GM18868 (cell line): ENCODE data around the gene TSPAN18.

Experiments
- ATAC-seq: cut with Tn5 transposase; IDR thresholded peaks from one replicate; pipeline ENCODE4 v1.9.1; 2021; ENCODE audit warnings: mild to moderate bottlenecking, moderate library complexity; ENCODE audit not compliant: unreplicated experiment

Gene TSPAN18

DNA sequence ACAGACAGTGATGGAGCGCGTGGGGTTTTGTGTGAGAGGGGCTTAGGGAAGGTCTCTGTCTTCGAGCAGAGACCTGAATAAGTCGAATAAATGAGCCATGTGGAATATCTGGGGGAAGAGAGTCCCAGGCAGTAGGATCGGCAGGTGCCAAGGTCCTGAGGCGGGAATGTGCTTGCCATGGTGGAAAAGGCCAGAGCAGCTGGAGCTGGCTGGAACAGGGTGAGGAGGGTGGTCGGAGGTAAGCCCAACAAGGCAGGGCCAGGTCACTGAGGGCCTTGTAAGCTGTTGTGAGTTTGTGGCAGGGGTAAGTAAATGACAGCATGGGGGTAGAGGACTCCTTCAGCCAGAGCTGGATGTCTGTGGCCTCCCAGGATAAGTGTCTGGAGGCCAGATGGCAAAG, 152.7 kb downstream of the TSPAN18 start:
- no peak for ATAC-seq

- no peak for ATAC-seq
These were observed 153.7 kb downstream of the TSPAN18 start for GRCh38 chr11:44880511-44880910.

GRCh38 chr11:44880953-44881352, 154.2 kb downstream of the TSPAN18 start:
- no peak for ATAC-seq

DNA sequence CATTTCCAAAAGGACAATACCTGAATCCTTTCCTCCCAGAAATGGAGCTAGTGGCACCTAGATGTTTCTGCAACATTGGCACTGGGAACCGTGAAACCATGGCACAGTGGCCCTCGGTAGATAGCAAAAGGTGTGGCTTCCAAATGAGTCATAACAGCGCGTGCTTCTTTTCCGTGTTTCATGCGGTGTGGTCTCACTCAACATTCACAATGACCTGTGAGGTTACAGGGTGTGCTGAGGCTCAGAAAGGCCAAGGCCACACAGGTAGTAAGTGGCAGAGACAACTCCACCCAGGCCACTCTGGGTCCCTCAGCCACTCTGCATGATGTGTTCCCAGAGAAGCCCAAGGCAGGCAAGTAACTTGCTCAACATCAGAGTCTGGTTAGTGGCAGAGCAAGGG, 156.5 kb downstream of the TSPAN18 start:
- no peak for ATAC-seq

DNA sequence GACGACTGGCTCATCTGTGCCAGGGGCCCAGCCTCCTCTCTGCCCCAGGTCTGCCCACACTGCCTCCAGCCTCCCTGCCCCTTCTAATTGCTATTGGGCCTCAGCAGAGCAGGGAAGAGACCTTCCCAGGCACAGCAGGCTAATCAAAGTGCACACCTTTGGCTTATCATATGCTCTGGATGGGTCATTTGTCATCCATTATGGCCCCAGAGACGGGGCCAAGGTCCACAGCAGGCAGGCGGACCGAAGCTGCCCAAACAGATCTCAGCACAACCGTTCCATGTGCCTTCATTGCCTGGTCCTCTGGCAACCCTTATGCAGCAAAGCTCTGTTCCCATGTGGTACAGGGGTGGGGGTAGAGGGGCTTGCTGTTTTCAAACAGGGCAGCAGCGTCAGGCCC, 157.3 kb downstream of the TSPAN18 start:
- ATAC-seq: no peak

DNA sequence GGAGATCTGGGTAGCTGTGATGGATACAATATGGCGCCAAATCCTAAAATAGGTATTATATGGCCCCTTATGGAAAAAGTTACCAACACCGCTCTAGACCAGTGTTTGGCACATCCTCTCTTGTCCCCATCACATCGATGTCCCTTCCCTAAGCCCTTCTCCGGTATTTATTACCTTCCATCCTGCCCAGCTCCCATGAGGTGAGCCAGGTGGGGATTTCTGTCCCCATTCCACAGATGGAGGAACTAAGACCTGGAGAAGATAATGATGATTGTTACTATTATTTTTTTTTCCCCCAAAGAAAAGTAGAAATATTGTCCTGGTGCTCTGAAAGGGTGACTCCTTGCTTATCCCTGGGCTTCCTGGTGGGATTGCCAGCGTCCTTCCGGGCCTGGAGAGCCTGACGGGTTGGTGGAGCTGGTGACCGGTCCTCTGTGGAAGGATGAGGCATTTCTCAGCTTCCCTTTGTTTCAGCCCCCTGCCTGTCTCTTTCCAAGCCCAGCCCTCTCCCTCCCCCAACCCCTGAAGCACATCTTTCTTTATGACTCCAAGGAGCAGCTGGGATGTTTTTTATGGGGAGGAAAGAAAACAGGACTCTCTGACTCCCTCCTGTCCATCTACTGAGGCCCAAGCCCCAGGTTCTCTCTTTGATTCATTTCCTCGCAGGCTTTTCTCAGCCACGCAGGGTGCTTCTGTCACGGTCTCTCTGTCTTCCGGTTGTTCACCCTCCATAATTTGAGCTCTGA, 158.5 kb downstream of the TSPAN18 start:
- no peak for ATAC-seq

- ATAC-seq: no peak
These were observed 159.4 kb downstream of the TSPAN18 start for GRCh38 chr11:44885919-44886789.

DNA sequence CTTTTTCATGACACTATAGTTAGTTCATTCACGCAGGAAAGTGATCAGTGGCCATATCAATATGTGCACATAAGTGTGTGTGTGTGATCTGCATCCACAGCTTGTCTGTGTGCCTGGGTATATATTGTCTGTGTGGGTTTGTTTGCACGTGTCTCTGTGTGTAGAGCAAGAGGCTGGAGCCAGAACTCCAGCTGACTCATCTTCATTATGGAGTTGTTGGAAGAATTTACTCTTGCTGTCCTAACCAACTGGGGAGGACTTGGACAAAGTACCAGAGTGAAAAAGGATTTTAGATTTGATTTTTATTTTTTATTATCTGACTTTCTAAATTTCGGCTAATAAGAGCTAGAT, 160.0 kb downstream of the TSPAN18 start:
- no peak for ATAC-seq

DNA sequence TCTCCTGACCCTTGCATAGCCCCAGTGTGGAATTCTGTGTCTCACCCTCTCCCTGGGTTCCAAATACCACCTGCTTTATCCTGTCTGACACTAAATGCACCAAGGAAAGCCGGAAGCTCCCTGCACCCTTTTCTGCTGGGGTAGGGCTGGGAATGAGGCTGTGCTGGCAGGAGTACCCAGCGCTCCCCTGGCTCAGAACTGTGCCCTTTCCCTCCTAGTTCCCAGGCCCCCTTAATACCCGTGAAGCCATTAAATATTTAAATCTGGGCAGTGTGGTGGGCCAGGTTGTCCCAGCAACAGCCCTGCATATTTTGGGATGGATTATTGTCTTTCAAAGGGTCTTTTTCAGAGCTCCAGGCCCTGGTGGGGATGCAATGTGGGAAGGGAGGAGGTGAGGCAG, 160.9 kb downstream of the TSPAN18 start:
- no peak for ATAC-seq

- ATAC-seq: no peak
These were observed 162.5 kb downstream of the TSPAN18 start for GRCh38 chr11:44889266-44889665.

- no peak for ATAC-seq
These were observed 166.1 kb downstream of the TSPAN18 start for GRCh38 chr11:44892843-44893242.

- ATAC-seq: no peak
These were observed 166.6 kb downstream of the TSPAN18 start for GRCh38 chr11:44893308-44893822.

DNA sequence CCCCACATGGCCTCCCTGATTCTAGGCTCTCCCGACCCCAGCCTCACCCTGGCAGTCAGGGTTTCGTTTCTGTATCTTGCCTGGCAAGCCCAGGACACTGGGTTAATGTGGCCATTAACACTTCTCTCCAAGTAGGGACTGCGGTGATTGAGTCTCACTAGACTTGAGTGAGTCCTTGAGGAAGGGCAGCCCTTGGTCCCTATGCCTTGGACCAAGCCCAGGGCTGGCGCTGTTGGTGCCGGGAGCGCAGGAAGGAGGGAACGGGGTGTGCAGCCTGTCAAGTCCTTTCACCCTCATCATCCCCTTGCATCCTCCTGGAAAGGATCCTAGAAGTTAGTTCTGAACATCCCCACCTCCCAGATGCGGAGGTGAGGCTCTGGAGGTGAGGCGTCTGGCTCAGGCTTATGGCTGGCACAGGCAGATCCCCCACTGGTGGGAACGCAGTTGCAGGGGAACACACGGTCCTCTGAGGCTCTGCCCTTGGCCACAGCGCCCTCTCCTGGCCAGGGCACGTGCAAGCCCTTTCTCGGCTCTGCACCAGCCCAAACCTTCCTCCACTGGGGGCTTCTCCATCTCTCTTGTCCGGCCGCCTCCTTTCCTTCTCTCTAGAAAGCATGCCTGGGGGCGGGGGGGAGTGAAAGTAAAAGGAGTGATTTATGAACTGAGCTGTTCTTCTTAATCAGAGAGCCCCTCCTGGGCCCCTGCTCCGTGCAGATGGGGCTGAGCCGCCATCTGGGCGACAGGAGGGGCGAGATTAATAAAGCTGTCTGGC, 167.3 kb downstream of the TSPAN18 start:
- ATAC-seq: peak; percentile 78

GRCh38 chr11:44899959-44900358, 173.2 kb downstream of the TSPAN18 start:
- ATAC-seq: peak; percentile 55

DNA sequence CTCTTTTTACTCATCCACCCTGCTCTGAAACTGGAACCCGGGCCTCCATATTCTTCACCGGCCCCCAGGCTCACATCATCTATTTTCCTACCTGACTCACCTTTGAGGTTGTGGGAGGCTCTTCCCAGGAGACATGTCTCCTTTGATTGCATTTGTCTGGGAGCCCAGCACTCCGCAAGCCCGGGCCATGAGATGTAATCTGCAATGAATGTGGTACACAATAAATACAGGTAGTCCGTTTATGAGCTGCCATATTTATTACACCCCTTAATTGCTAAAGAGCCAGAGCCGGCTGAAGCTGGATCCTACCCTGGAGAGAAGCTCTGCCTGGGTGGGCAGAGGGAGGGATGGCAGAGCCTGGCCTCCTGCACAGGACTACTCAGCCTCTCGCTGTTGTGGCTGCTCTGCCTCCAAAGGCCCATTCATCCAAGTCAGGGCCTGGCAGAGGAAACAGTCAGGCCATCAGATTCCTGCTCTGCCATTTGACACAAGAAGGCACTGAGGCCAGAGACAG, 174.4 kb downstream of the TSPAN18 start:
- no peak for ATAC-seq

GRCh38 chr11:44901786-44902185, 175.0 kb downstream of the TSPAN18 start:
- no peak for ATAC-seq

- no peak for ATAC-seq
These were observed 176.3 kb downstream of the TSPAN18 start for GRCh38 chr11:44903035-44903434.

DNA sequence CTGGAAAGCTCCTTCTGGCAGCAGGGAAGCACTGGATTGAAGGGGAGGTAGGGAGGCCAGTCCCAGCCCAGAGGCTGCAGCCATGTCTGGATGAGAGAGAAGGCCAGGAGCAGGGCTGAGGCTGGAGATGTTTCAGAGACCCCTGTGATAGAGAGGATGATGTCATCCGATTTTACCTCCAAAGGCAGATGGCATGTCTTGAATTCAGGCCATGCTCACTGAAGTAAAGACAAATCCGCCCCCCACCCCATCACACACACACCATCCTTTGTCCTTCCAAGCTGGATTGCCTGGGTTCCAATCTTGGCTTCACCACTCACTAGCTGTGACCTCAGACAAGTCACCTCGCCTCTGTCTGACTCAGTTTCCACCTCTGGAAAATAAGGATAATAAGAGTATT, 176.8 kb downstream of the TSPAN18 start:
- no peak for ATAC-seq

DNA sequence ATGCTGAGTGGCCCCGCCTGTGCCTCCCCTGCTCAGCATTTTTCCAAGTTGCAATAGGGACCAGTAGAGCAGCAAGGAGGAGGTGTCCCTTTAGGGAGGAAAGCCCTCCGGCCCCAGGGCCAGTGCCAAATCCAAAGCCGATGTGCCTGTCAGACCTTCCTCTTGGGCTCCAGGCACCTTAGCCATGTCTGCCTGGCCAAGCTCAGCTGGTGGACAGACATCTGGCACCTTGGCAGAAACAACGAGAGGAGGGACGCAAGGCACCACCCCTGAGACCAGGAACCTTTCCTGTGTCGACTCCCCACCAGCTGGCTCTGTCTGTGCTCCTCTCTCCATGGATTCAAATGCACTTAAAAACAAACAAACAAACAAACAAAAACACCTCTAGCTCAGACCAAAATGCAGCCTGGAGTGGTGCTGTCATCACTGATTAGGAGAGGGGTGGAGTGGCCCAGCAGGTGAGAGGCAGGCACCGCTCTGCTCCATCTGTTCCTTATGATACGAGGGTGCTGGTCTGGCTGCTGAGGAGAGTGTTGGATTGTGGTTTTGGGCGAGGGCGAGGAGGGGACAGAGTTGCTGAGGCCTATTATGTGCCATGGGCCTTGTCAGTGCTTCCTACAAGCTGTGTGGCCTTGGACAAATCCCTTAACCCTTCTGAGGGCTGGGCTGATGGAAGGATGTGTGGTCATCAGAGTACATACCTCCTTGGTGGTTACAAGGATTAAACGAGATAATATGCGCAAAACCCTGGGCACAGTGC, 177.7 kb downstream of the TSPAN18 start:
- no peak for ATAC-seq

GRCh38 chr11:44905131-44905866, 178.5 kb downstream of the TSPAN18 start:
- ATAC-seq: no peak
